ENCODE results near the gene GP5.

Gene GP5

DNA sequence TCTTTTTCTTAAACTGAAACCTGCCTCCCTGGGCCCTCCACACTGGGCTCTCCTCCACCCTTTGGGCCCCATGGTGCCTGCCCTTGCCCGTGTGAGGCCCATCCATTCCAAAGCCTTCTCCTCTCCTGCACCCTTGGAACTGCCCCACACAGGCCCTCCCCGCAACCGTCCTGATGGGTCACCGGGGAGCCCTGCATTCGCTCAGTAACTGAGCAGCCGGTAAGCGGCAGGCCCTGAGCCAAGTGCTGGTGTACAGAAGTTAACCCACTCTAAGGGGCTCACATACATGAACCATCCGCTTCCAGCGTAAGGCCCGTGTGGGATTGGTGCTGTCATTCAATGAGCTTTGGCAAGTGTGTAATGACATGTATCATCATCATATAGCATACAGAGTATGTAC lies 24.1 kb downstream of the GP5 start:
- no peak for DNase-seq

- no peak for DNase-seq
Measured at GRCh38 chr3:194373899-194374298, 25.2 kb downstream of the GP5 start.

DNA sequence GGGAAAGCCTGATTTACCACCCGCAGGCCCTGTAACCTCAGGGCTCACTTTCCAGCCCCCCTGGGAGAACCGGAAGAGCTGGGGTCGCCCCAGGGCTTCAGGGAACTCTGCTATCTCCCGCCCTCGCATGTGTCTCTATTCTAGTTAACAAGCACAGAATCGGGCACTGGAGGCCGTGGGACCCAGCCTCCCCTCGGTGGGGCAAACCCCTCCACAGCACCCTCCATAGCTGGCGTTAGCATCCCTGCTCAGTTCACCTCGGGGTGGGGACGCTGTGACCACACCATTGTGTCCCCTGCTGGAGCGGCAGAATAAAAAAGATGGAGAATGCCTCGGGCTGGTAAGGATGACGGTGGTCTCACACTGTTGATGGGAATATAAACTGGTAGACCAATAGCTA lies 26.0 kb downstream of the GP5 start:
- DNase-seq, result no peak

DNA sequence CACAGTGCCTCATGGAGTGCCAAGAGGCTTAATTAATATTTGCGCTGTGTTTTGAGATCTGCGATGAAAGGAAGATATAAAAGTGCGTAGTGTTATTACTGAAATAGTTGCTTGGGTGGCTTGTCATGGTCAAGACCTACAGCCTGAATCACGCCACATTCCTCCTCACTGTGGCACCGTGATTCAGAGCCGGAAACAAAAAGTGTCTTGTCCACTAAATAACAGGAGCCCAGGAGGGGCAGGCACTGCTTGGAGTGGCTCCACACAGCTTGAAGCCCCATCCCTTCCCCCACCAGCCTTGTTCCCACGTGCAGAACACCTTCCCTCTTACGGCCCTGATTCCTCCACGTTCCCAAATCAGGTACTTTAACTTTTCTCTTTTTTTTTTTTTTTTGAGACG lies 28.3 kb downstream of the GP5 start:
- DNase-seq, result no peak

DNA sequence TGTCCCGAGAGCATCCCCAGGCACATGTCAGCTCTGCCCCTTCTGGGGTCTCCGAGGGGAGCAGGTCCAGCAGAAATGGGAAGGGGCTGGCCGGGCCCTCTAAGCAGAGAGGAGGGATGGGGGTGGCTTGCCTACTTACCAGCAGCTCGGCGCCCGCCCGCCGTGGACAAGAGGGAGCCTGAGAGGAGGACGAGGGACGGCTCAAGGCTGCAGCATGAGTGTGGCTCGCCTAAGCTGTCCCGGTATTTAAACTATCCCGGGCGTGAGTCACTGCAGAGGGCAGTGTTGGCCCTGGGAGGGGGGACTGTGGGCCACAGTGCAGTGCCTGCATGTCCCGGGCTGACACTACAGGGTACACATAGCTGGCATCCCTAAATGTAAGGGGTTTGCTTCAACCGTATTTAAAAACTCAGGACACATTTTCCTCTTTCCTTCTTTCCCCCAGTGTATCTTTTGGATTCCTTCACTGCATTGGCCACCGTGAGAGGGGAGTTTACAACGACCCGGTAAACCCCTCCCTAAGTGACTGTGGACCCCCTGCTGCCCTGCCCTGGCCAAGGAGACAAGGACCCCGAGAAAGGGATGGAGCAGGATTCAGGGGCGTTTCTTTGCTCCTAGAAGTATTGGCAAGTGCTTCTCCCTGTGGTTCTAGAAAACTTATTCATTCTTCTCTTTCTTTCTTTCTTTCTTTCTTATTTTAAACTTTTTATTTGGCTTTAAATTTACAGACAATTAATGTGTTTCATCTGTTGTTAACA lies 29.4 kb downstream of the GP5 start, which contains the start of gene LRRC15:
Gene LRRC15, minus strand, starts transcription at position 222 of the 758 bp plus-strand sequence. CDS start 8,700 bp downstream, outside the sequence.
- no peak for DNase-seq

- no peak for DNase-seq
Measured at GRCh38 chr3:194368918-194369317, 30.1 kb downstream of the GP5 start.

- DNase-seq, result no peak
Measured at GRCh38 chr3:194367992-194368841, 30.8 kb downstream of the GP5 start.

DNA sequence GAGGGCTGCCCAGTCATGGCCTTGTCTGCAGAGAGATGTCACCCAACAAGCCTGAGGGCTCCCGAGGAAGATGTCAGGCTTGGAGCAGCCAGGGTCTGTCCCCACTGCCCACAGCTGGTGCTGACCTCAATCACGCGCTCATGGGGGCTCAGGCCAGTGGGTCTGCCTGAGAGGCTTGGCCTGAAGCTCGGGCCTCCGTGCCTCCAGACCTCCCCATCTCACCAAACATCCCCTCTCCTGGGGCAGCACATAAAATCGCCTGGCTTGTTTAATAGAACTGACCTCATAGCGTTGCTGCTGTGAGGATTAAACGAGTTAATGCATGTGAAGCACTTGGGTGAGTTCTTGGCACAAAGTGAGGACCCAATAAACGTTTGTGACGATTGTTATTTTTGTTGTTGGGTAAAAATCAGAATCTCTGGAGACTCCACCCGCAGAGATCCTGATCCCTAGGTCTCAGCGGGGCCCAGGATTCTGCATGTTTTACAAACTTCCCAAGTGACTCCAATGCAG lies 33.0 kb downstream of the GP5 start:
- DNase-seq, result no peak

DNA sequence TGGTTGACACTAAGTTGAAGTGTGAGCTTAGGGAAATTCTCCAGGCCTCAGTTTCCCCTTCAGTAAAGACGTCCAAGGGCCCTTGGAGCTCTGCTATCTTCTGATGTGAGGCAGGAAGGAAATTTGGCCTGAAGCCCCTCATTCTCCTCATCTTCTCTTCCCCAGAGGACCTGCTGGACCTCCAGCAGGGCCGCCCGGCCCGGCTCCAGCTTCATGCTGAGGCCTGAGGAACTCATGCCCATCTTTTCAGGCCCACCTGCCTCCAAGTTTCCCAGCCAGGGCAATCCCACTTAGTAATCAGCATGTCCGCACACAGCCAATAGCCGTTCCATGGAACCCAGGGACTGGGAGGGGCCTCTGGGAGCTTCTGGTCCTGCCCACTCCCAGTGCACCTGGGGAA lies 33.5 kb downstream of the GP5 start:
- DNase-seq, result no peak

GRCh38 chr3:194364652-194365434 lies 34.2 kb downstream of the GP5 start:
- no peak for DNase-seq

DNA sequence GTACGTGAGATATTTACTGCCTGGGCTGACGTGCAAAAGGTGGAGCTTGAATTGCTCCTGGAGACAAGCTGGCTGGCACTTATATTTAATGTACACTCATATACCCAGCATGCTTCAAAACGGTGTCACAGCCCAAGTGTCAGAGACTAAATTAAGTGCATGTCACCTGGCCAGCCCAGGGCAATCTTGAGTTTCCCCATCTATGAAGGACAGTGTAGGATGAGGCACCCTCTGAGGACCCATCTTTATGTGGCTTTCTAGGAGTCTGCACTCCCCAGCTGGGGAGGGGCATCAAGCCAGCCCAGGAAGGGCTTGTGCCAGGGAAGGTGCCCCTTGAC lies 34.8 kb downstream of the GP5 start:
- no peak for DNase-seq

DNA sequence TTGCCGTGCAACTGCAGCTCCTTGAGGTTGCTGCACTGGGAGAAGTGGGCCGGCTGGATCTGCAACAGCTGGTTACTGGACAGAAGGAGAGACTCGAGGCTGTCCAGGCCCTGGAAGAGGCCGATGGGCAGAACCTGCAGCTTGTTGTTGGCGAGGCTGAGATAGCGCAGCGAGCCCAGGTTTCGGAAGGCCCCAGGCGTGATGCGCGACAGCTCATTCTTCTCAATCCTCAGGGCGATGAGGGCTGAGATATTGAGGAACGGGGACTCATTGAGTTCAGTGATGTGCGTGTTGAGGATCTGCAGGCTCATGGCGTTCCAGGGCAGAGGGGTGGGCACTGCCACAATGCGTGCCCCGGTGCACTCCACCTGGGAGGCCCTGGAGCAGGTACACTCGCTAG lies 38.5 kb downstream of the GP5 start:
- no peak for DNase-seq

DNA sequence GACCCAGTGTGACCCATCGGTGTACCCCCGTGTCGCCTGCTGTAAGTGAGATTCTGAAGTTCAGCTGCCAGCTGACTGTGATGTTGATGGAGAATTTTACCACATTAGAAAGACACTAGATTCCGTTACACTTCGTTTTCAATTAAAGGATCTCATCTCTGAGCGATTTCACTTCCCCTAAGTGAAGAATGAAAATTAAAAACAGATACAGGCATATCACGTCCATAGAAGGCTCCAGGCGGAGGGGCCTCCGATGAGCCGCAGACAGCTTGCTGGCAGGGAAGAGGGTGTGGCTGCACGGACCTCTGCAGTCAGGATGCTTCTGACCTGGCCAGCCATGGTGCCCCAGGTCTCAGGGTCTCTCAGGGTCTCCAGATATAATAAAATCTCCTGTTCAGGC lies 41.4 kb downstream of the GP5 start:
- no peak for DNase-seq

DNA sequence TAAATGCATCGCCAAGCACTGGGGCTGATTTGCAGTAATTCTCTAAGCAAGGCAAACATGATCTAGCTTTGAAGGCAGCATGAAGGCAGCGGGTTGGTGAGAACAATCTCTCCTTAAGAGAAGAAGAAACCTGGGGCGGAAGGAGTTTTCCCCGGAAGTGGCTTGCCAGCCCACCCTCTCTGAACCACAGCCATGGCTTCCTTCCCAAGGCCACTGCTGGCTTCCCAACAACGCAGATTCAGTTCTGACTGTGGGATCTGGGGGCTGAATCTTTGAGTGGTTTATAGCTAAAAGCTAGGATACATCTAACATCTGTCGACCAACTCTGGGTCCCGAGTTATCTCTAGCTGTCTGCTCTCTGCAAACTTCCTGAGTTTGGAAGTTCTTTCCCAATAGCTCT lies 43.7 kb downstream of the GP5 start:
- DNase-seq, result no peak

GRCh38 chr3:194354315-194354714 lies 44.8 kb downstream of the GP5 start:
- DNase-seq, result no peak

- no peak for DNase-seq
Measured at GRCh38 chr3:194352667-194353246, 46.3 kb downstream of the GP5 start.

DNA sequence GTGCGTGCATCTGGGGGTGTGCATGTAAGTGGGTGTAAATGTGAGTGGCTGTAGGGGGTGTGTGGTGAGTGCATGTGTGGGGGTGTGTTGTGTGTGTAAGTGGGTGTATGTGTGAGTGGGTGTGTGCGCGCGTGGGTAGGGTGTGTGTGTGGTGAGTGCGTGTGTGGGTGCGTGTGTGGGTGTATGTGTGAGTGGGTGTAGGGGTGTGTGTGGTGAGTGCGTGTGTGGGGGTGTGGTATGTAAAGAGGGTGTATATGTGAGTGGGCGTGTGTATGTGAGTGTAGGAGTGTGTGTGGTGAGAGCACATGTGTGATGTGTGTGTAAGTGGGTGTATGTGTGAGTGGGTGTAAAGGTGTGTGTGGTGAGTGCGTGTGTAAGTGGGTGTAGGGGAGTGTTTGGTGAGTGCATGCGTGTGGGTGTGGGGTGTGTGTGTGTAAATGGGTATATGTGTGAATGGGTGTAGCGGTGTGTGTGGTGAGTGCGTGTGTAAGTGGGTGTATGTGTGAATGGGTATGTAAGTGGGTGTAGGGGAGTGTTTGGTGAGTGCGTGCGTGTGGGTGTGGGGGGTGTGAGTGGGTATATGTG lies 47.0 kb downstream of the GP5 start:
- DNase-seq, result no peak

- no peak for DNase-seq
Measured at GRCh38 chr3:194351080-194351672, 47.9 kb downstream of the GP5 start, which contains the start of gene CPN2. Gene CPN2, minus strand, starts transcription at chr3:194351328. Its CDS starts 8,626 bp downstream, at chr3:194342702.

DNA sequence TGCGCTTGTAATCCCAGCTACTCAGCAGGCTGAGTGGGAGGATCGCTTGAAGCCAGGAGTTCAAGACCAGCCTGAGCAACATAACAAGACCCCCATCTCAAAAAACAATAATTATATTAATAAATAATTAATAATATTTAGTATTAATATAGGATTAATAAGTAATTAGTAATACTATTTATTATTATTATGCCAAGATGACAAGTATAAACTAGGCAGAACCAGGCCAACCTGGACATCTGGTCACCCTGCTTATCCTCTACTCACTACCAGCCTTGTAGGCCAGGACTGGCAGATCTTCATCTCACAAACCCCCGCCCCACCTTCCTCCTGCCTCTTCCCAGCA lies 48.4 kb downstream of the GP5 start:
- DNase-seq, result no peak

- no peak for DNase-seq
Measured at GRCh38 chr3:194348354-194348753, 50.7 kb downstream of the GP5 start.

DNA sequence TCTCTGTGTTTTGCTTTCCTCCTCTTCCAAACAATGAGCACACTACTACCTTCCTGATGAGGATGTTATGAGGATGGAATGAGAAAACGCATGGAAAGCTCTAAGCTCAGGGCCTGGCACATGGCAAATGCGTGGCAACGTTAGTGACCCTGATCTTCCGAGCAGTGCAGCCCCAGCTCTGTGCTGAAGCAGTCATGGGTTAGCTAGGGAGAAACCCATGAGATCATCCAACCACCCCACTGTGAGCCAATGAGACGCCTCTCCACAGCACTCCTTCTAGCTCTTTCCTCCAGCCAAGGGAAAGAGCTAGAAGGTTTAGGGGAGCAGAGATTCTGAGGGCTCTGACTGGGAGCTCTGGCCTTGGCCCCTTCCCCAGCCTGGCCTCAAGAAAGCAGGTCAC lies 52.4 kb downstream of the GP5 start:
- no peak for DNase-seq

- no peak for DNase-seq
Measured at GRCh38 chr3:194346035-194346434, 53.0 kb downstream of the GP5 start.

Measured in cerebellar nuclear complex (tissue), 1 donor.